ENCODE data around the gene ENTREP1.

- TF ChIP-seq CTCF (IDR thresholded peaks at IDR 0.05), result no peak
- no peak for TF ChIP-seq SMC3 (IDR thresholded peaks at IDR 0.05; ENCODE audit: low read depth, low read length)
- TF ChIP-seq REST (IDR thresholded peaks at IDR 0.05; ENCODE audit: low read depth, low read length), result no peak
- TF ChIP-seq, protein P1, sequence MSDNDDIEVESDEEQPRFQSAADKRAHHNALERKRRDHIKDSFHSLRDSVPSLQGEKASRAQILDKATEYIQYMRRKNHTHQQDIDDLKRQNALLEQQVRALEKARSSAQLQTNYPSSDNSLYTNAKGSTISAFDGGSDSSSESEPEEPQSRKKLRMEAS (IDR thresholded peaks at IDR 0.05; ENCODE audit: low read depth), result no peak
- TF ChIP-seq, protein P2, sequence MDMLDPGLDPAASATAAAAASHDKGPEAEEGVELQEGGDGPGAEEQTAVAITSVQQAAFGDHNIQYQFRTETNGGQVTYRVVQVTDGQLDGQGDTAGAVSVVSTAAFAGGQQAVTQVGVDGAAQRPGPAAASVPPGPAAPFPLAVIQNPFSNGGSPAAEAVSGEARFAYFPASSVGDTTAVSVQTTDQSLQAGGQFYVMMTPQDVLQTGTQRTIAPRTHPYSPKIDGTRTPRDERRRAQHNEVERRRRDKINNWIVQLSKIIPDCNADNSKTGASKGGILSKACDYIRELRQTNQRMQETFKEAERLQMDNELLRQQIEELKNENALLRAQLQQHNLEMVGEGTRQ (IDR thresholded peaks at IDR 0.05; ENCODE audit: borderline replicate concordance, low read depth, low read length), result no peak
- TF ChIP-seq YY1 (IDR thresholded peaks at IDR 0.05; ENCODE audit: low read depth), result no peak
- TF ChIP-seq NRF1 (IDR thresholded peaks at IDR 0.05; ENCODE audit: low read depth, low read length), result no peak
- TF ChIP-seq POLR2AphosphoS5 (IDR thresholded peaks at IDR 0.05; ENCODE audit: low read depth, low read length), result no peak
- TF ChIP-seq GABPA (IDR thresholded peaks at IDR 0.05; ENCODE audit: low read depth), result no peak
- TF ChIP-seq TAF1 (IDR thresholded peaks at IDR 0.05; ENCODE audit: borderline replicate concordance, low read depth, low read length), result no peak
Observed at GRCh38 chr9:69323861-69324260, 1.2 kb upstream of the ENTREP1 start.
